GM12865 (cell line): Measurements from ENCODE around the gene CDKN2C.

ENCODE experiments used
- DNase-seq: peaks from one replicate; pipeline ENCODE4 v3.0.0; 2010; ENCODE audit warnings: low read depth
- H3K4me3 ChIP-seq: 2 replicates; pipeline ENCODE4 v1.5.1; 2011; ENCODE audit warnings: mild to moderate bottlenecking, low read depth, low read length, control low read depth
- TF ChIP-seq, protein P1 (sequence below): IDR thresholded peaks from 2 replicates; pipeline ENCODE4 v1.5.1; 2011; ENCODE audit warnings: low read length, control low read depth, low read depth, inconsistent platforms; ENCODE audit not compliant: insufficient read depth; ENCODE audit errors: missing control alignments

Gene CDKN2C

DNA sequence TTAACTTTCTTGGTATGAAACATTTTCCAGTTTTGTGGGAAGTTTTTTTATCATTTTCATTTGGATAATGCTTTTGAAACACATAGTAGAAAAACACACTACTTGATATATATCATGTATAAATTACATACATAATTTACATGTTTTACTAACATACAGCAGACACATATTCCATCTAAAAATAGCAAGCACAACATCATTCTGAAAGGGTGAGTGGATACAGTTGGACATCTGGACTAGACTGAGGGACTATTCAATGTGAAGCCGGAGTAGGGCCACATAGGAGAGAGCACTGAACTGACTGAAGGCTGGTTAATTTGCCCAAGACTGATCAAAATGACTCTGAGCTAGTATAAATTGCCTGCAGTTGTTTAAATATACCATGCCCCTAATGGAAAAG is 11.7 kb downstream of the CDKN2C start:
- DNase-seq = no peak
- TF ChIP-seq, protein P1, sequence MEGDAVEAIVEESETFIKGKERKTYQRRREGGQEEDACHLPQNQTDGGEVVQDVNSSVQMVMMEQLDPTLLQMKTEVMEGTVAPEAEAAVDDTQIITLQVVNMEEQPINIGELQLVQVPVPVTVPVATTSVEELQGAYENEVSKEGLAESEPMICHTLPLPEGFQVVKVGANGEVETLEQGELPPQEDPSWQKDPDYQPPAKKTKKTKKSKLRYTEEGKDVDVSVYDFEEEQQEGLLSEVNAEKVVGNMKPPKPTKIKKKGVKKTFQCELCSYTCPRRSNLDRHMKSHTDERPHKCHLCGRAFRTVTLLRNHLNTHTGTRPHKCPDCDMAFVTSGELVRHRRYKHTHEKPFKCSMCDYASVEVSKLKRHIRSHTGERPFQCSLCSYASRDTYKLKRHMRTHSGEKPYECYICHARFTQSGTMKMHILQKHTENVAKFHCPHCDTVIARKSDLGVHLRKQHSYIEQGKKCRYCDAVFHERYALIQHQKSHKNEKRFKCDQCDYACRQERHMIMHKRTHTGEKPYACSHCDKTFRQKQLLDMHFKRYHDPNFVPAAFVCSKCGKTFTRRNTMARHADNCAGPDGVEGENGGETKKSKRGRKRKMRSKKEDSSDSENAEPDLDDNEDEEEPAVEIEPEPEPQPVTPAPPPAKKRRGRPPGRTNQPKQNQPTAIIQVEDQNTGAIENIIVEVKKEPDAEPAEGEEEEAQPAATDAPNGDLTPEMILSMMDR = no peak
- H3K4me3 ChIP-seq = no peak overlapping the region; the same call in 1 of the 2 replicates

DNA sequence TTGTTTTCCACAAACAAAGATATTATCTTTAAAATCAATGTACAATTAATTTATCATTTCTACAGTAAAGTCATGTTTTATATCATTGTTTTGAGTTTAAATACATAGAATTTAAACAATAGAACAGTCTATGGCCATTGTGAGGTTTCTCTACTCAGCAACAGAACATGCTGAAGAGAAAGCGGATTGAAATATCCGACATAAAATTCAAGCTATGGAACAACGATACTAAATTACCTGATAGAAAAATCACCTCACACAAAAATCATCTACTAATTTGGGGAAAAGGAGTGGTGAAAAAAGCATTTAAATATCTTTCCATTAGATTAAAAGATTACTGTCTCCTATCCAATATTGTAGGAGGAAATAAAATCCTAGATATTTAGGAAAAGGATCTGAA is 12.6 kb downstream of the CDKN2C start:
- DNase-seq = no peak
- TF ChIP-seq, protein P1 = no peak
- H3K4me3 ChIP-seq = no peak overlapping the region

DNA sequence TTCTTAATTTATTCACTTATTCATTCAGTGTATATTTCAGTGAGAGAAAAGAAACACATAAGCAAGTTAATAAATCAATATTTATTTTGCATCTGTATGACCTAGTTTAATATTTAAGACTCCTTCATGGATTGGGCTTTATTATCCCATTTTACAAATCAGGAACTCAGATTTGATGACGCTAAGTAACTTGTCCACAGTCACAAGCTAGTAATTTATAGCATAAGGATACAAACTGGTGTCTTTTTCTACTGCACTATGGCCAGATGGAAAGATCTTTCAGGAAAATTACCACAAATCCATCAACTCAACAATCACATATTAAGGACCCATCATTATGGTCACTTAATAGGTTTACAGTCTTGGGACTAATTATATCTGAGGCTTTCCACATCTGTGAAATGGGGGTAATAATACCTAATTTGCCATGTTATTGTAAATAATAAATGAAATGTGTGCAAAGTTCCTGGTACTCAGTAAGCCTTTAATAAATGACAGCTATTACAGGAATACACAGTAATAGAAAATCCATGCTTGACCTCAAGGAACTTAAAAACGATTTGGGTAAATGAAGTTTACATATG is 13.3 kb downstream of the CDKN2C start:
- no peak overlapping the region for H3K4me3 ChIP-seq
- TF ChIP-seq, protein P1 = no peak
- DNase-seq = no peak

DNA sequence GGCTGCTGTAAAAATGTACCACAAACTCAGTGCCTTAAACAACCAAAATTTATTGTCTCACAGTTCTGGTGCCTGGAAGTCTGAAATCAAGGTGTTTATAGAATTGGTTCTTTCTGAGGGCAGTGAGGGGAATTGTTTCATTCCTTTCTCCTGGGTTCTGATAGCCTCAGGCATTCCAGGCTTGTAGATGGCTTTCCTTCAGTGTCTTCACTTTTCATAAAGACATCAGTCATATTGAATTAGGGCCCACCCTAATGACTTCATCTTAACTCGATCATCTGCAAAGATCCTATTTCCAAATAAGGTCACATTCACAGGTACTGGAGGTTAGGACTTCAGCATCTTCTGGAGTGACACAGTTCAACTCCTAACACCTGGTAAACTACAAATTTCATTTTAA is 15.0 kb downstream of the CDKN2C start:
- no peak overlapping the region for H3K4me3 ChIP-seq
- no peak for DNase-seq
- TF ChIP-seq, protein P1 = no peak

DNA sequence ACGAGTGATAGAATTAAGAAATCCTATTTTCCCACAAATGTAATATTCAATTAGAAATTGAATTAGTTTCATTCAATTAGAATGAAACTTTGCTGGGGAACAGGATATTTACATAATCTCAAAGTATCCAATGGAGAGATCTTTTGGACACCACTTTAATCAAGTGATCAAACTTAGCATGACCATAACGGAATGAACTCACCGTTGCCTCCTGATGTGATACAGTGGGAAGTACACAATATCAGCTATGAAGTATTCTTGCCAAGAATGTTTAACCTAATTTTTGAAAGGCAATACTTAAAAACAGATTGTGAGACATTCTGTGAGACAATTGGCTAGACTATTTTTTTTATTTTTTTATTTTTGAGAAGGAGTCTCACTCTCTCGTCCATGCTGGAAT is 16.6 kb downstream of the CDKN2C start:
- DNase-seq = no peak
- no peak overlapping the region for H3K4me3 ChIP-seq
- TF ChIP-seq, protein P1 = no peak

DNA sequence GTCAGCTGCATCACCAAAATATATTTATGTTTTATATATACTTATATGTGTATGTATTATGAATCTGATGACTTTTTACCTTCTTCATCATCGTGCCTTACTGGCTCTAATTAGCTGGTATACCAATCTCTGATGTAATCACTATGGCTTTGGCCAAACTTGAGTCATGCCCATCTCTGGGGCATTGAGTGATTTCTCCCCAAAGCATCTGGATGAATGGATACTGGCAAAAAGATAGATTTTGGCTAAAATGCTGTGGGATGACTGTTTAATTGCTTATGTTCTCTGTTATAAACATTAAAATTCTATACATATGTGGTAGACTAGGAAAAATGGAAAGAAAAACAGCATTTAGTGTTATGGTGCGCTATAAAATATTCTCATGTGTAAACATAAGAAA is 19.6 kb downstream of the CDKN2C start:
- DNase-seq = no peak
- no peak overlapping the region for H3K4me3 ChIP-seq
- TF ChIP-seq, protein P1 = no peak
